RCC 7860 (cell line): ENCODE data around the gene RFX2.
"Not testable (repeated sequence)": the region's sequence is repeated elsewhere in the genome, so short reads cannot be mapped to it uniquely, and the experiment has no call there.

Experiments
- DNase-seq: peaks from one replicate; pipeline ENCODE4 v3.0.0-alpha.2; 2015; ENCODE audit warnings: low spot score
- FAIRE-seq: peaks from 2 replicates; lab custom pipeline; 2012; peaks lifted over from hg19 to GRCh38; lab: Jason Lieb, UNC

The RFX2 gene

GRCh38 chr19:5996102-5996501 is 114.2 kb downstream of the RFX2 start:
- no peak for DNase-seq
- no peak for FAIRE-seq

DNA sequence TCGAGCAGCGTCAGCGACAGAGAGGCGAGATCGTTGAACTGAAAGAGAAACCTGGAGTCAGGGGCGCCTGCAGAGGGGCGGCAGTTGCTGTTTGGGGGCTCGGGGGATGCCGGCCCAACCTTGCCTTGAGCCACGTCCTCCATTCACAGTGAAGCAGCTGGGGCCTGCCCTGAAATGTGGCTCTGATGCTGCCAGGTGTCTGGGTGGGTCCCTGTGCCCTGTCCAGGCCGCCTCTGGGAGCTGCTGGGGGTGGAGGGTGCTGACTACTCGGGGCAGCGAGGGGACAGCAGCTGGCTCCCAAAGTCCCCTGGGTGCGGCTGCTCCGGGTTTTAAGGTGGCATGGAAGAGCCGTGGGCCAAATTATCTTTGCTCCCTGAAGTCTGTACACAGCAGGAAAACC is 114.7 kb downstream of the RFX2 start:
- no peak for FAIRE-seq

GRCh38 chr19:5994405-5995165 is 115.7 kb downstream of the RFX2 start:
- DNase-seq (no peak), FAIRE-seq (no peak)

More for the DNA sequence above, 114.7 kb downstream of the RFX2 start:
- DNase-seq: no peak

GRCh38 chr19:5993648-5994358 is 116.5 kb downstream of the RFX2 start:
- FAIRE-seq (no peak), DNase-seq (no peak)

GRCh38 chr19:5993201-5993600 is 117.1 kb downstream of the RFX2 start:
- FAIRE-seq (no peak), DNase-seq (no peak)

DNA sequence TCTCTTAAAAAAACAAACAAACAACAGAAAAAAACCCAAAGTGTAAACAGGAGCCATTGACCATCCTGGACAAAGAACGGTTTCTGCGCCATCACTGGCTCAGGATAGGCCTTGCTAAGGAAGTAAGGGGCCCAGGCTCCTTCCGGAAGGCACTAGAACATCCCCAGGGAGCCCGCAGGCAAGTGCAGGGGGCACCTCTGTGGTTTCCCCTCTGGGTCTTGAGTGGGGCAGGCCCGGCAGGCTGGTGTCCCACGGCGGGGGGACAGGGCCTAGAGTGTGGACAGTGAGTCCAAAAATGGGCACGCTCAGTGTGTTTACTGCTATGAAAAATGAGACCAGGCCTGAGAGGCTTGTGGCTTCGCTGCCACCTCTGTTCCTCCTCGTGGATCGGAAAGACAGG is 117.5 kb downstream of the RFX2 start:
- DNase-seq (no peak), FAIRE-seq (no peak)

DNA sequence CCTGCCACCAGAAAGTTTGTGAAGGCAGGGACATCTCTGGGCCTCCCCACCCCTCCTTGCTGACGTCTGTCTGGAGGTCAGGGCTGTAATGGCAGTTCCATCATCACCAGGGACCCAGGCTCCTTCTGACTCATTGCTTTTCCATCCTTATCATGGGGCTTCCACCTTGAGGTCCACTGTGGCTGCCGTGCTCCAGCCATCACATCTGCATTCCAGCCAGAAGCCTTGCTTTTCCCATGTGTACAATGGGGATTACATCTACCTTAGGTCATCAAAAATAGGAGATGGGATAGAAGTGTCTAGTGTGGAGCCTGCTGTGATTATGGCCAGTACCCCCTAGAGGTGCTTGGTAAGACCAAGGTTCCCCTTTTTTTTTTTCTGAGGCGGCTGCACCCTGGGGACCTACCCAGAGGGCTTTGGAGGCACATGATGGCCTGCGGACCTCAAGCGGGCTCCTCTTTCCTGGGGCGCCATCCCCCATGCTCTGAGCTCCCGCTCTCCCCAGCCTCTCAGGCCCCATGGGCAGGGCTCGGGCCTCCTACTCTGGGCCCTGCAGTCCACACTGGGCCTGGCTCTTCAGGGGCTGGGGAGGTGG is 119.0 kb downstream of the RFX2 start:
- no peak for DNase-seq
- FAIRE-seq: no peak

- DNase-seq (no peak), FAIRE-seq (no peak)
These were observed 120.0 kb downstream of the RFX2 start for GRCh38 chr19:5990289-5990797.

DNA sequence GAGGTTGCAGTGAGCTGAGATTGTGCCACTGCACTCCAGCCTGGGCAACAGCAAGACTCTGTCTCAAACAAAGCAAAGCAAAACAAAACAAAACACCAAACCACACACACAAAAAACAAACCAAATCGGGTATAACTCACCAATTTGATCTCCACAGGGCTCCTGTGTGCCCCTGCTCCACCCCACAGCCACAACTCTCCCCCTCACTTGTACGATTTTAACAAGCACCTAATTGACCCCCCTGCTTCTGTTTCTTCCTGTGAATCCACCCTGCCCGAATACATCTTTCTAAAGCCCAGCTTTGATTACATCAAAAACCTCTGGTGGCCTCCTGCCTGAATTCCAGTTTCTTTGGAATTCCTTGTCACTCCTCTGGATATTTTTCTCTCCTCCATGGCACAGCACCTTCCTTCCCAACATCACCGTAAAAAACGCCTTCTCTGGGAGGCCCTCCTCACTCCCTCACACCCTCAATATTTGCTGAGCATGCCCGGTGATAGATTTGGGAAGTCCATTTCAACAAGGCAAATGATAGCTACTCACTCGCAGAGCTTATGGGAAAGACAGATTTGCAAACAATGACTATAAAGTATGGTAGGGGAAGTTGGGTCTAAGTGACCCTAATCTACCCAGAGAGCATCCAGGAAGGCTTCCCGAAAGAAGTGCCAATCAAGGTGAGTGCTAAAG is 120.8 kb downstream of the RFX2 start:
- DNase-seq (no peak), FAIRE-seq (no peak)

DNA sequence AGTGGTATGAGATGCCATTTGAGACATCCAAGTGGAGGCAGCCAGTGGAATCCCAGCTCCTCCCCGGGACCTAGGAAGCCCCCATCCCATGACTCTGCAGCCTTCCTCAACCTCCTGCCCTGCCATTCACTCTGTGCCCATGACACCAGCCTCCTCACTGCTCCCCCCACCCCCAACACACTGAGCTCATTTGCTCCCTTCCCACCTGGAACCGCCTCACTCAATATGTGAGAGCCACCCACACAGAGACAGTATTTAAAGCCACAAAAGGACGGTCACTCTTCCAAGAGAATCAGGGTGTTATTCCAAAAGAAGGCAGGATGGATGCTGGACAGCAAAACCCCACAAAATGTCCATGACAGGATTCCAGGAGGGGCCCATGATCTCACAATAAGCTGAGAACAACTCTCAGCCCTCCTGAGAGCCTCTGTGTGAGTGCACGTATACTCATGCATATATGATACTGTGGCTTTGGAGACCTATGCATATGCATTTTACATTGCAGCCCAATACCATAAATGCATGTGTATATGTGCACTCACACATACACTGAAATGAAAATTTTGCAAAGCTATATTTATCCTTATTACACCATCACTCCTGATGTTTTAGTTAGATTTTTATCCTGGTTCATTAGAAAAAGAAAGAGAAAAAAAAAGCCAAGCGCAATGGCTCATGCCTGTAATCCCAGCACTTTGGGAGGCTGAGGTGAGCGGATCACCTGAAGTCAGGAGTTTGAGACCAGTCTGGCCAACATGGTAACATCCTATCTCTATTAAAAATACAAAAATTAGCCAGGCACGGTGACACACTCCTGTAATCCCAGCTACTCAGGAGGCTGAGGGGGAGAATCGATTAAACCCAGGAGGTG is 121.5 kb downstream of the RFX2 start:
- FAIRE-seq: no peak
- DNase-seq: no peak

DNA sequence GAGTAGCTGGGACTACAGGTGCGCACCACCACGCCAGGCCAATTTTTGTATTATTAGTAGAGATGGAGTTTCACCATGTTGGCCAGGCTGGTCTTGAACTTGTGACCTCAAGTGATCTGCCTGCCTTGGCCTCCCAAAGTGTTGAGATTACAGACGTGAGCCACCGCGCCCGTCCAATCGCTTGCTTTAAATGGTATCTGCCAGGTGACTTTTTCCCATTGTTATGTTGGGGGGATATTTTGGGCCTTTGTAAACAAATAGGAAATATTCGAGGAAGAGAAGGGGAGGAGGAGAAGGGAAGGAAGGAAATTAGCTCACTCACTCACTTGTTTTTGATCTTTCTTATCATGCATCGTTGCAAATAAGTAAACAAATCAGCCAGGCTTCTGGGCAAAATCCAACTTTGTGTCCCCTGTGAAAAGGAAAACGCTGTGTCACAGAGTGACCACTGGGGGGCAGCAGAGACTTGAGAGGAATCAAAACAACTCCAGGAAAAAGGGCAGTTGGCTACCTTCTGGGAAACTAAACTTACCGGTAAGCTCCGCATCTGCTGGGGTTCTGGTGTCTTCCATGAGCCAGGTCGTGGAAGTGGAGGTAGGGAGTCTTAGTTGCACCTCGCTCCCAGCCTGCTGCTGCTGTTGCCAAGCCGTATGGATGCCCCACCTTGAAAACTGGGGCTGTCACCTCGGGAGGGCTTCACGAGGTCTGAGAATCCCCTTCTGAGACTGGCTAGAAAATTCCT is 123.1 kb downstream of the RFX2 start:
- FAIRE-seq: peak; percentile 68
- DNase-seq: peak; percentile 62

DNA sequence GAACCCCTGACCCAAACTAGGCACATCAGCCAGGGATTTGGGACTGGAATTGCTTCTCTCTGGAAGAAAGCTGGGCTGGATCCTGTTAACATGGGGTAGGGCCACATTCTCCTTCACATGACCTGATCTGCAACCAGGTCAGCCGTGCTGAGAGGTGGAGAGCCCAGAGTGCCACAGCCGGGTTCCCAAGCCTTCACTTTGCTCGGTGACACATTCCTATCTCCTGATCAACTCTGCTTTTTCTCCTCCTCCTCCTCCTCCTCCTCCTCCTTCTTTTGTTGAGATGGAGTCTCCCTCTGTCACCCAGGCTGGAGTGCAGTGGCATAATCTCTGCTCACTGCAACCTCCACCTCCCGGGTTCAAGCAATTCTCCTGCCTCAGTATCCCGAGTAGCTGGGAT is 124.5 kb downstream of the RFX2 start:
- DNase-seq: peak; percentile 54
- FAIRE-seq: not testable (repeated sequence)

GRCh38 chr19:5985098-5985783 is 125.1 kb downstream of the RFX2 start:
- FAIRE-seq: peak; percentile 85
- peak; percentile 91 for DNase-seq

DNA sequence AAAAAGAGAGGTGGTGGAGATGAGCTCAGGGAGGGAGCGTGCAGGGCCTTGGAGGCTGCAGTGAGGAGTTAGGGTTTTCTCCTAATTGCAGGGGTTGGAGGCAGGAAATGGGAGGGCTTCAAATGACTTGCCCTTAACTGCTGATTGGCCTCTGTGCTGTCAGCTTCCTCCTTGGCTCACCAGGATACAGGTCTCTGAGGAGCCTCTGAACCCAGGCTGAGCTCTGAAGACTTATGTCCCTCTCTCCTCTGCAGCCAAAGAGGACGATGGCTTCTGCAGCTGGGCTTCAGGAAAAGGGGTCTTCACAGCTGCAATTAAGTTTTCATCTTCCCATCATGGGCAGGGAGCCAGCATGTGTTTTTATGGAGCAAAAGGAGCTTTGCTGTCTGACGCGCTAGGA is 125.7 kb downstream of the RFX2 start:
- FAIRE-seq (no peak), DNase-seq (no peak)

DNA sequence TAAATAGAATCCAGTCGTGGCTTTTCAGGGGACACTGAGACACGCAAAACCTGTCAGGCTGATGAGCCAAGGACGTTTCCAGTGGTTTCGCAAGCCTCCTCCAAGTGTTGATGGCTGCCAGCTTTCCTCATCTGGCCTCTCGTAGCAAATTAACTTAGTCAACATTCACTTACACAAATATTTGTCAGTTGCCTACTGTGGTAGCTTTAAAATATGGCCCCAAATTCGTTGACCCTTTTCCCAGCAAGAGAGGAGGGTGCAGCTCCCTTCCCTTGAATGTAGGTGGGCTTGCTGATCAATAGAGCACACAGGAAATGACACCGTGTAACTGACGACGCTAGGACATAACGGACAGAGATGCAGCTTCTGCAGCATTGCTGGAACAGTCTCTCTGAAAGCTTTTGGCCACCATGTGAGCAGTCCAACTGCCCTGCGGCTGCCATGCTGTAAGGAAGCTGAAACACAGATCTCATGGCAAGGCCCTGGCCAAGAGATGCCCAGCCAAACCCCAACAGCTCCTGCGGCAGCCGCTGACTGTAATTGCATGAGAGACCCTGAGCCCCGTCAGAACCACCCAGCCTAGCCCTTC is 126.8 kb downstream of the RFX2 start:
- DNase-seq: no peak
- FAIRE-seq: no peak

- FAIRE-seq (no peak), DNase-seq (no peak)
These were observed 131.4 kb downstream of the RFX2 start for GRCh38 chr19:5978606-5979552.

DNA sequence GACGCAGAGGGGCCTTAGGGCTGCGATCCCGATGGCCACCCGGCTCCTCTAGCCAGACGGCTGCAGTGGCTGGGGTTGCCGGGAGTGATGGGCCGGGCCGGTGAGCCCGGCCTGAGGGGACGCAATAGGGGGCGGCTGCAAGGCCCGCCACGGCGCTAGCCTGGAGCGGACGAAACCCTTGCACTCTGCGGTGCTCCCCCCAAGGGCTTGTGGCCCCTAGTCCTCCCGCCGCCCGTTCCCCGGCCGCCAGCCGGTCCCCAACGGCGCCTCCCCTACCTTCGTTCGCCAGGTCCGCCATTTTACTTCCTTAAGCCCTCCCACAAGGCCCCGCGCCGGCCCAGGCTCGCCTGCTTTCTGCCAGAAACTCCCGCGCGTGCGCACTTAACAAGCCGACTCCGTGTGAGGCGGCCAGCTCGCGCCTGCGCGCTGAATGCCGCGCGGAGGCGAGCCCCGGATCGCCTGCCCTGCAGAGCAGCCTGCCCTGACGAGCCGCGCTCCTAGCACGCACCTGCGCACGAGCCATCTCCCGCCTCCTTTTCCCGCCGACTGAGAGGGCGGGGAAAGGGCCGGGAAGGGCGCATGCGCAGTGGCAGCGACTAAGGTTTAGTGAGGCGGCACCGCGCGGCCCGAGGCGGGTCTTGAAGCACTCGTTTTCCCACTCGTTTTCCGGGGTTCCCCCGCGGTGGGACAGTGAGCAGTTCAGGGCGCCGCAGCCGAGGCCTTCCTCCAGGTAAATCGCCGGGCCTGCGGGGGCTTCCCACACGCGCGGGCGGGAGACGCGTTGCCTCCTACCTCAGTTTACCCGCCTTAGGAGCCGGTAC is 132.3 kb downstream of the RFX2 start, which contains the start of gene RANBP3:
Gene RANBP3 (minus strand): TSS at position 356 of the 821 bp plus-strand sequence. CDS start 58 bp downstream, at position 298.
- DNase-seq: peak; percentile 99
- FAIRE-seq: peak; percentile 26
